BE2C (cell line): ENCODE data around the gene TLR9.

Experiments used
- DNase-seq: peaks from one replicate; pipeline ENCODE4 v3.0.0-alpha.2; 2020
- H3K27me3 ChIP-seq: fragments of 250-450 bp; sonication (Bioruptor Pico); 2 replicates; pipeline ENCODE4 v1.5.1; 2020; ENCODE audit warnings: mild to moderate bottlenecking
- H3K36me3 ChIP-seq: fragments of 250-450 bp; sonication (Bioruptor Pico); 2 replicates; pipeline ENCODE4 v1.5.1; 2020; ENCODE audit warnings: mild to moderate bottlenecking
- H3K4me1 ChIP-seq: fragments of 250-450 bp; sonication (Bioruptor Pico); 2 replicates; pipeline ENCODE4 v1.5.1; 2020
- H3K4me3 ChIP-seq: 2 replicates; pipeline ENCODE4 v1.5.1; 2011; ENCODE audit warnings: low read depth, low read length
- H3K9me3 ChIP-seq: fragments of 250-450 bp; sonication (Bioruptor Pico); 2 replicates; pipeline ENCODE4 v1.5.1; 2020
- CTCF ChIP-seq: IDR thresholded peaks from 2 replicates; pipeline ENCODE4 v1.5.1; 2012; ENCODE audit warnings: mild to moderate bottlenecking, low read depth, low read length

Gene TLR9

GRCh38 chr3:52234516-52235447 lies 9.3 kb upstream of the TLR9 start:
- no peak for DNase-seq
- no peaks in the 10 kb centered on the region for H3K9me3 ChIP-seq
- TF ChIP-seq CTCF, result no peak

GRCh38 chr3:52233968-52234367 lies 8.5 kb upstream of the TLR9 start:
- Histone ChIP-seq H3K9me3 (no peaks in the 10 kb centered on the region), H3K27me3 (no peaks in the 10 kb centered on the region), H3K36me3 (peaks cover 9% of the 10 kb centered on the region), H3K4me3 (no peak overlapping the region), H3K4me1 (no peaks in the 10 kb centered on the region; the same call in 1 of the 2 replicates)
- no peak for DNase-seq
- TF ChIP-seq CTCF, result no peak

More at GRCh38 chr3:52234516-52235447, 9.3 kb upstream of the TLR9 start:
- no peak overlapping the region for H3K4me3 ChIP-seq
- peaks cover under 1% of the 10 kb centered on the region for H3K4me1 ChIP-seq
- H3K36me3 ChIP-seq, result peaks cover 9% of the 10 kb centered on the region
- H3K27me3 ChIP-seq, result no peaks in the 10 kb centered on the region

- H3K9me3 ChIP-seq, result no peaks in the 10 kb centered on the region
- H3K36me3 ChIP-seq, result peaks cover 9% of the 10 kb centered on the region
- no peak overlapping the region for H3K4me3 ChIP-seq
- no peaks in the 10 kb centered on the region for H3K27me3 ChIP-seq
- DNase-seq, result no peak
- no peak for TF ChIP-seq CTCF
- no peaks in the 10 kb centered on the region; the same call in 1 of the 2 replicates for H3K4me1 ChIP-seq
These were observed 7.7 kb upstream of the TLR9 start for GRCh38 chr3:52233108-52233591.

GRCh38 chr3:52232279-52233107 lies 7.0 kb upstream of the TLR9 start:
- DNase-seq, result no peak
- Histone ChIP-seq H3K4me3 (no peak overlapping the region), H3K36me3 (peaks cover 9% of the 10 kb centered on the region), H3K4me1 (no peaks in the 10 kb centered on the region; the same call in 1 of the 2 replicates), H3K9me3 (no peaks in the 10 kb centered on the region), H3K27me3 (no peaks in the 10 kb centered on the region)
- peak; percentile 19 for TF ChIP-seq CTCF

GRCh38 chr3:52231502-52232278 lies 6.2 kb upstream of the TLR9 start:
- Histone ChIP-seq H3K4me1 (no peaks in the 10 kb centered on the region), H3K27me3 (no peaks in the 10 kb centered on the region), H3K36me3 (peaks cover 9% of the 10 kb centered on the region), H3K4me3 (no peak overlapping the region), H3K9me3 (no peaks in the 10 kb centered on the region)
- peak; percentile 82 for DNase-seq
- peak; percentile 69 for TF ChIP-seq CTCF
